Measurements from ENCODE around the gene LSAMP.

GRCh38 chr3:116179091-116179490, 266.2 kb downstream of the LSAMP start:
- TF ChIP-seq RAD21 (IDR thresholded peaks at IDR 0.05; ENCODE audit: low read length) (no peak), EZH2phosphoT487 (IDR thresholded peaks at IDR 0.05; ENCODE audit: borderline replicate concordance, low read depth) (no peak), TEAD4 (IDR thresholded peaks at IDR 0.05; ENCODE audit: borderline replicate concordance, insufficient read depth) (no peak), SIN3A (IDR thresholded peaks at IDR 0.05; ENCODE audit: borderline replicate concordance, low read depth, low read length) (no peak), POLR2AphosphoS5 (IDR thresholded peaks at IDR 0.05; ENCODE audit: low read depth, low read length) (no peak), JUND (IDR thresholded peaks at IDR 0.05) (no peak)
- TF ChIP-seq, protein P1, sequence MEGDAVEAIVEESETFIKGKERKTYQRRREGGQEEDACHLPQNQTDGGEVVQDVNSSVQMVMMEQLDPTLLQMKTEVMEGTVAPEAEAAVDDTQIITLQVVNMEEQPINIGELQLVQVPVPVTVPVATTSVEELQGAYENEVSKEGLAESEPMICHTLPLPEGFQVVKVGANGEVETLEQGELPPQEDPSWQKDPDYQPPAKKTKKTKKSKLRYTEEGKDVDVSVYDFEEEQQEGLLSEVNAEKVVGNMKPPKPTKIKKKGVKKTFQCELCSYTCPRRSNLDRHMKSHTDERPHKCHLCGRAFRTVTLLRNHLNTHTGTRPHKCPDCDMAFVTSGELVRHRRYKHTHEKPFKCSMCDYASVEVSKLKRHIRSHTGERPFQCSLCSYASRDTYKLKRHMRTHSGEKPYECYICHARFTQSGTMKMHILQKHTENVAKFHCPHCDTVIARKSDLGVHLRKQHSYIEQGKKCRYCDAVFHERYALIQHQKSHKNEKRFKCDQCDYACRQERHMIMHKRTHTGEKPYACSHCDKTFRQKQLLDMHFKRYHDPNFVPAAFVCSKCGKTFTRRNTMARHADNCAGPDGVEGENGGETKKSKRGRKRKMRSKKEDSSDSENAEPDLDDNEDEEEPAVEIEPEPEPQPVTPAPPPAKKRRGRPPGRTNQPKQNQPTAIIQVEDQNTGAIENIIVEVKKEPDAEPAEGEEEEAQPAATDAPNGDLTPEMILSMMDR (IDR thresholded peaks at IDR 0.05) = no peak

All from SK-N-SH (cell line).